NCI-H1417 treated with DMSO at 0.1 percent for 48 hours (cell line): Measurements from ENCODE around the gene CARD6.
"Not testable (repeated sequence)": the region's sequence is repeated elsewhere in the genome, so short reads cannot be mapped to it uniquely, and the experiment has no call there.

Experiments used
- DNase-seq: peaks from one replicate; lab custom pipeline; 2025; lab: John Stamatoyannopoulos, UW

CARD6 gene

GRCh38 chr5:40828690-40829661 is 12.2 kb upstream of the CARD6 start:
- DNase-seq: no peak

GRCh38 chr5:40829748-40830533 is 11.2 kb upstream of the CARD6 start:
- no peak for DNase-seq

- no peak for DNase-seq
Measured at GRCh38 chr5:40831346-40832210, 9.6 kb upstream of the CARD6 start.

GRCh38 chr5:40832345-40832744 is 8.8 kb upstream of the CARD6 start:
- DNase-seq: no peak

- no peak for DNase-seq
Measured at GRCh38 chr5:40833712-40834229, 7.4 kb upstream of the CARD6 start.

- no peak for DNase-seq
Measured at GRCh38 chr5:40834391-40834848, 6.7 kb upstream of the CARD6 start.

GRCh38 chr5:40834849-40835787 is 6.0 kb upstream of the CARD6 start, which contains the start of gene RPL37:
Gene RPL37, minus strand, starts transcription at chr5:40835222. Its CDS starts 37 bp downstream, at chr5:40835185.
- peak; percentile 88 for DNase-seq

GRCh38 chr5:40838086-40838485 is 3.1 kb upstream of the CARD6 start:
- no peak for DNase-seq

GRCh38 chr5:40842351-40842750 is 1.2 kb downstream of the CARD6 start:
- DNase-seq: no peak

GRCh38 chr5:40844565-40844964 is 3.4 kb downstream of the CARD6 start:
- no peak for DNase-seq

- DNase-seq: no peak
Measured at GRCh38 chr5:40846371-40846770, 5.2 kb downstream of the CARD6 start.

- no peak for DNase-seq
Measured at GRCh38 chr5:40847525-40847924, 6.4 kb downstream of the CARD6 start.

GRCh38 chr5:40853632-40854192 is 12.5 kb downstream of the CARD6 start:
- no peak for DNase-seq

GRCh38 chr5:40860711-40861110 is 19.5 kb downstream of the CARD6 start:
- DNase-seq: no peak

- DNase-seq: not testable (repeated sequence)
Measured at GRCh38 chr5:40865004-40865403, 23.8 kb downstream of the CARD6 start.

GRCh38 chr5:40866844-40867243 is 25.7 kb downstream of the CARD6 start:
- no peak for DNase-seq

GRCh38 chr5:40869384-40869783 is 28.2 kb downstream of the CARD6 start:
- DNase-seq: no peak

GRCh38 chr5:40871177-40871576 is 30.0 kb downstream of the CARD6 start:
- DNase-seq: no peak

- DNase-seq: not testable (repeated sequence)
Measured at GRCh38 chr5:40872253-40872652, 31.1 kb downstream of the CARD6 start.

GRCh38 chr5:40873286-40873880 is 32.2 kb downstream of the CARD6 start:
- no peak for DNase-seq
